Rectal smooth muscle tissue (tissue), 1 donor: ENCODE measurements around the gene INTS12.
A peak's percentile ranks its signal among the peaks of the same experiment; 100 is the strongest.
"Not testable (repeated sequence)": the region's sequence is repeated elsewhere in the genome, so short reads cannot be mapped to it uniquely, and the experiment has no call there.

Experiments used
- H3K27ac ChIP-seq: one replicate; pipeline ENCODE4 v1.7.0; 2013; ENCODE audit warnings: low read depth, low read length, inconsistent platforms
- H3K27me3 ChIP-seq: one replicate; pipeline ENCODE4 v1.7.0; 2013; ENCODE audit warnings: low read length; ENCODE audit not compliant: control insufficient read depth, insufficient read depth
- H3K36me3 ChIP-seq: one replicate; pipeline ENCODE4 v1.7.0; 2013; ENCODE audit warnings: low read length; ENCODE audit not compliant: control insufficient read depth, insufficient read depth
- H3K4me1 ChIP-seq: one replicate; pipeline ENCODE4 v1.7.0; 2013; ENCODE audit warnings: low read length; ENCODE audit not compliant: control insufficient read depth, insufficient read depth
- H3K4me3 ChIP-seq: one replicate; pipeline ENCODE4 v1.7.0; 2013; ENCODE audit warnings: low read length
- H3K9ac ChIP-seq: one replicate; pipeline ENCODE4 v1.7.0; 2013; ENCODE audit warnings: low read length

INTS12 gene

DNA sequence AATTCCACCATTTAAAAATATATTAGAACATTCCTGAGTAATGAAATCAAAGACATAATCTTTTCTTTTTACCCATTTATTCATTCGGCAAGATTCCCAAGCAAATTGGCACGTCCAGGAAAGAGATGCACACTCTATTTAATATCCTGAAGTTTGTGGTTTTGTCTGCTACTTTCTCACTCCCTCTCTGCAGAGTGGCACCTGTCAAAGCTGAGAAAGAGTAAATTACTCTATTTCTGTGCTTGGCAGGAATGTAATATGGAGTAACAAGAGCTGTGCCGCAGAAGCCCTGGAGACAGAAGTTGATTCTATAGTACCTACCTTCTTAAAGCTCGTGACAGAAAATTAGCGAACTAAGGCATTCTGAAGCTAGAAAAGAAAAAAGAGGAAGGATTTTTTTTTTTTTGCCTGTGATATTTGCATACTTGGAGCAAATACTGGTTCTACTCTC is 5.6 kb upstream of the INTS12 start:
- Histone ChIP-seq H3K4me3 (no peak overlapping the region), H3K9ac (no peak overlapping the region), H3K36me3 (no peaks in the 10 kb centered on the region), H3K27me3 (no peaks in the 10 kb centered on the region), H3K27ac (no peak overlapping the region), H3K4me1 (peaks cover 6% of the 10 kb centered on the region)

DNA sequence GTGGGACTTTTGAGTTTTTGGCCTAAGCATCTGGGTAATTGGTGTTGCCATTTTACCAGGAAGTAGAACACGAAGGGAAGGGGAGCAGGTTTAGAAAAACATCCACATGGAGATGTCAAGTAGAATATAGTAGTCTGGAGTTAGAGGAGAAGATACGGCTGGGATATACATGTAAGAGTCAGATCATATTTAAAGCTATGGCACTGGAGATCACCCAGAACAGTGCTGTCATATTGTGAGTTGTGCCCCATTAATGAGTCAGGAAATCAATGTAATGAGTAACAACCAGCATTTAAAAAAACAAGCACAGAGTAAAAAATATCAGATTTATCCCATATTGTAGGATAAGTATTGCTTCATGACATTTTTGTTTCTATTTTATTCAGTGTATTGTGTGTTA is 4.3 kb upstream of the INTS12 start:
- H3K9ac ChIP-seq, result no peak overlapping the region
- no peak overlapping the region for H3K27ac ChIP-seq
- no peak overlapping the region for H3K4me3 ChIP-seq
- H3K4me1 ChIP-seq, result peaks cover 6% of the 10 kb centered on the region
- no peaks in the 10 kb centered on the region for H3K27me3 ChIP-seq
- no peaks in the 10 kb centered on the region for H3K36me3 ChIP-seq

GRCh38 chr4:105710678-105711077 is 2.2 kb upstream of the INTS12 start:
- no peaks in the 10 kb centered on the region for H3K27me3 ChIP-seq
- no peak overlapping the region for H3K9ac ChIP-seq
- peaks cover 8% of the 10 kb centered on the region for H3K4me1 ChIP-seq
- H3K36me3 ChIP-seq, result no peaks in the 10 kb centered on the region
- H3K4me3 ChIP-seq, result no peak overlapping the region
- no peak overlapping the region for H3K27ac ChIP-seq

DNA sequence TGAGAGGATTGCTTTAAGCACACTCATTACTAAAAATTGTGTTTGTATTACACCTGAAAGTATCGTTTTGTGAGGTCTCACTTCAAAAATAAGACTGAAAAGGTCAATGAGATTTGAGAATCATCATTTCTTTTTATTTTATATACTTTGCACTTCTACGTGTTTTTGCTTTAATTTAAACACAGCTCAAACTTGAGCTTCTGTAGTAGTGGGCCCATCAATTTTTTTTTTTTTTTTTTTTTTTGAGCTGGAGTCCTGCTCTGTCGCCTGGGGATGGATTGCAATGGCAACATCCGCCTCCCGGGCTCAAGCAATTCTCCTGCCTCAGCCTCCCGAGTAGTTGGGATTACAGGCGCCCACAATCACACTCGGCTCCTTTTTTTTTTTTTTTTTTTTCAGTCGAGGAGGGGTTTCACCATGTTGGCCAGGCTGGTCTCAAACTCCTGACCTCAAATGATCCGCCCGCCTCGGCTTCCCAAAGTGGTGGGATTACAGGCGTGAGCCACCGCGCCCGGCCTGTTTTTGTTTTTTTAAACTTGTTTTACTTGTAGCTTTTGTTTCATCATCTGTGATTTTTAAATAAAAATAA is 1.6 kb upstream of the INTS12 start:
- Histone ChIP-seq H3K4me3 (no peak overlapping the region), H3K9ac (no peak overlapping the region), H3K27me3 (no peaks in the 10 kb centered on the region), H3K4me1 (peaks cover 8% of the 10 kb centered on the region), H3K27ac (no peak overlapping the region), H3K36me3 (no peaks in the 10 kb centered on the region)

DNA sequence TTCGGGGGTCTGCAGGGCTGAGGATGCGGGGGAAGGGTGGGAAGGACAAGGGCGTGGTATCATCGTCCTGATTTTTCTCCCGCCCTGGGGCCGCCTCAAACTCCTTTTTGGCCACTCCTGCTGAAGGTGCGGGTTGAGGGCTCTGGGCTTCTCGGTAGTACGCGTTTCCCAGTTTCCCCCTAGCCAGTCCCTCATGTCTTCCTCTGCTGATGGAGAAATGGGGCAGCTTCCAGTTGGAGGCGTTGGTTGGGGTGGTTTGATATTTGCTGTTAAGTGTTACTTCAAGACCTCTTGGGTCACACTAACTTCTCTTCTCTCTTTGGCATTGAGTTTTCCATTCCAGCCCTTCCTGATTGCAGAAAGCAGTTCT is 577 bp upstream of the INTS12 start:
- H3K4me1 ChIP-seq, result peaks cover 8% of the 10 kb centered on the region

DNA sequence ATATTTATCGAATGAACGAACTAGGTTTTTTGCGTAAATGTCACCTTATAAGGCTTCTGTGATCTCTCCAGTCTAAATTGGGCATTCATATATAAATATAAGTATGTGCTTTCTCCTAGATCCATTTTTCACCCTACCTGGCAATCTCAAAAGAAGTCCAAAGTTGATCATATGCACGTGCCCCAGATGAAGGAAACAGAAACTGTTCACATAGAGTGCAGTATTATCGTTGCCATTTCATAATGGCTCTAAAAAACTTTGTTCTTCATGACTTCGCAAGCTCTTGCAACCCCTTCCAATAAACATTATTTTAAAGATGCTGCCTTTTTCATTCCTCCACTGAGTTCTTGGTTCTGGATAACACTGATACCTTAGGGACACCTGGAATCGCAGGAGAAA is 708 bp downstream of the INTS12 start:
- H3K36me3 ChIP-seq, result no peaks in the 10 kb centered on the region
- H3K9ac ChIP-seq, result peak overlapping the region; percentile 84
- peak overlapping the region; percentile 88 for H3K27ac ChIP-seq
- H3K27me3 ChIP-seq, result no peaks in the 10 kb centered on the region
- H3K4me3 ChIP-seq, result peak overlapping the region; percentile 96
- peaks cover 8% of the 10 kb centered on the region for H3K4me1 ChIP-seq

More for the DNA sequence above, 577 bp upstream of the INTS12 start:
- H3K4me3 ChIP-seq, result peak overlapping the region; percentile 96
- H3K27me3 ChIP-seq, result no peaks in the 10 kb centered on the region
- H3K36me3 ChIP-seq, result no peaks in the 10 kb centered on the region
- peak overlapping the region; percentile 88 for H3K27ac ChIP-seq
- H3K9ac ChIP-seq, result peak overlapping the region; percentile 49

- Histone ChIP-seq H3K4me1 (no peaks in the 10 kb centered on the region), H3K27me3 (no peaks in the 10 kb centered on the region), H3K27ac (no peak overlapping the region), H3K9ac (no peak overlapping the region), H3K4me3 (no peak overlapping the region), H3K36me3 (no peaks in the 10 kb centered on the region)
These were observed 9.9 kb downstream of the INTS12 start for GRCh38 chr4:105698607-105699006.

DNA sequence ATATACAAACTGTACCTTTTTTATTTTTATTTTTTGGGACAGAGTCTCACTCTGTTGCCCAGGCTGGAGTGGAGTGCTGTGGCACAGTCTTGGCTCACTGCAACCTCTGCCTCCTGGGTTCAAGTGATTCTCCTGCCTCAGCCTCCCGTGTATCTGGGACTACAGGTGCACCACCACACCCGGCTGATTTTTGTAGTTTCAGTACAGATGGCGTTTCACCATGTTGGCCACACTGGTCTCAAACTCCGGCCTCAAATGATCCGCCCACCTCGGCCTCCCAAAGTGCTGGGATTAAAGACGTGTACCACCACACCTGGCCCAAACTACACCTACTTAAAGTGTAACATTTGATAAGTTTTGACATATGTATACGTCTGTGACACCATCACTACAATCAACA is 12.7 kb downstream of the INTS12 start:
- not testable (repeated sequence) for H3K4me3 ChIP-seq, H3K4me1 ChIP-seq, H3K9ac ChIP-seq, H3K36me3 ChIP-seq, H3K27me3 ChIP-seq, H3K27ac ChIP-seq

- not testable (repeated sequence) for H3K9ac ChIP-seq, H3K27ac ChIP-seq, H3K27me3 ChIP-seq, H3K36me3 ChIP-seq, H3K4me1 ChIP-seq, H3K4me3 ChIP-seq
These were observed 13.7 kb downstream of the INTS12 start for GRCh38 chr4:105694812-105695211.

DNA sequence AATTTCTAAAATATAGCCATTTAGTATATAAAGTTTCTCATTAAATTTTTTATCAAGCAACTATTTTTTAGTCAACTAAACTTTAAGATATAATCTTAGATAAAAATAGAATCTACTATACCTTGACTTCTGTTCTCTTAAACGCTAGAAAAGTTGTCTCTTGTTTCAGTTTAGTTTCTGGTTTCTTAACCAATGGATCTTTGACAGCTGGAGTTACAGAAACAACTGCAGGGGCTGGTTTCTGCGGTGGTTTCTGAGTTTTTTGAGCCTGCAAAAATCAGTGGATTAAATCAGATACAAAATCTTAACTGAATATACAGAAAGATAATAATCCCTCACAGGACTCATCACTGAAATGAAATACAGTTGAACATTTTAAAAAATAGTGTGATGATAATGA is 21.9 kb downstream of the INTS12 start:
- Histone ChIP-seq H3K36me3 (peaks cover 12% of the 10 kb centered on the region), H3K9ac (no peak overlapping the region), H3K27ac (no peak overlapping the region), H3K4me3 (no peak overlapping the region), H3K4me1 (no peaks in the 10 kb centered on the region), H3K27me3 (no peaks in the 10 kb centered on the region)

DNA sequence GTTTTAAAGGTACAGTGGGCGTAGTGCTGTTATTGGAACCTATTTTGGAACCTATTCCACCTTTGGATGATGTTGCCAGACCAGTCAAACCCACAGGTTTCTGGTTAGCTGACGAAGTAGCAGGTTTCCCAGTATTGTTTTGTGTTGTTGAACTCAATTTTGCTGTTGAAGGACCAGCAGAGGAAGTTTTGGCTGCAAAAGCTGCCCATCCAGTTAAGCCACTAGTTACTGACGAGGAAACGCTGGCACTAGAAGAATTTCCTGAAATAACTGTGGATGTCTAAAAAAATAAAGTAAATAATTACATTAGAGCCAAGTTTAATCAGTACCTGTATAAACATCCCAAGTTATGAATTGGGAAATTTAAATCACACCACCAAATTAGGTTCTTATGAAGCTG is 25.5 kb downstream of the INTS12 start:
- Histone ChIP-seq H3K27me3 (no peaks in the 10 kb centered on the region), H3K4me1 (no peaks in the 10 kb centered on the region), H3K36me3 (peaks cover 4% of the 10 kb centered on the region), H3K4me3 (no peak overlapping the region), H3K9ac (no peak overlapping the region), H3K27ac (no peak overlapping the region)

DNA sequence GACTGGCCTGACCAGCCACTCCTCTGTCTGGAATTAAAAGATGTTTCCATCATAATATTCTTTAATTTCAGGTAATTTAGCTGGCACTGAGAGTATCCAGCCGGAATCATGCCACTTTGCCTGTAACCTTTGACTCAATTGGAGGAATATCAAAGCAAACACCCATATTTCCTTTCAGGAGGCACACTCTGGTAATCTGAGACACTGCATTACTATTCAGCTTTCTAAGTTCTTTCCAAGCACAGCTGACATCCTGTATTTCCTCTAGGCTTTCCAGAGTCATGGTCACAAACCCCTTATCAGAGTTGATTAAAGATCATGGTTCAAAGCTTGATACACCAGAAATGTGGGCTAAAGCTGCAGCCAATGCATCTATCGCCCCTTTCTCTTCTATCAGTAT is 29.3 kb downstream of the INTS12 start:
- H3K4me3 ChIP-seq, result no peak overlapping the region
- H3K27me3 ChIP-seq, result no peaks in the 10 kb centered on the region
- no peaks in the 10 kb centered on the region for H3K4me1 ChIP-seq
- H3K9ac ChIP-seq, result no peak overlapping the region
- peaks cover 4% of the 10 kb centered on the region for H3K36me3 ChIP-seq
- no peak overlapping the region for H3K27ac ChIP-seq

- no peak overlapping the region for H3K27ac ChIP-seq
- peaks cover 1% of the 10 kb centered on the region for H3K36me3 ChIP-seq
- H3K4me3 ChIP-seq, result no peak overlapping the region
- H3K27me3 ChIP-seq, result no peaks in the 10 kb centered on the region
- H3K4me1 ChIP-seq, result no peaks in the 10 kb centered on the region
- no peak overlapping the region for H3K9ac ChIP-seq
These were observed 30.8 kb downstream of the INTS12 start for GRCh38 chr4:105677709-105678108.
